Testis (tissue), 2 donors: ENCODE results near the gene MEGF6.

ENCODE experiments used
- POLR2A ChIP-seq: fragments of 450-650 bp; IDR thresholded peaks from one replicate; pipeline ENCODE4 v1.6.1; 2017; ENCODE audit warnings: antibody characterized with exemption, mild to moderate bottlenecking, moderate library complexity
- TF ChIP-seq, protein P1 (sequence below), 3 experiments: fragments of 450-650 bp in 2 of 3; fragments of 200-600 bp in 1 of 3; sonication (generic) in 1 of 3; IDR thresholded peaks; one replicate each; pipeline ENCODE4 v1.5.1; 2016 to 2019; ENCODE audit warnings: antibody characterized with exemption in 3 of 3, mild to moderate bottlenecking in 2 of 3, moderate library complexity in 1 of 3

GRCh38 chr1:3590139-3590763 lies 21.1 kb downstream of the MEGF6 start:
- TF ChIP-seq, protein P1, sequence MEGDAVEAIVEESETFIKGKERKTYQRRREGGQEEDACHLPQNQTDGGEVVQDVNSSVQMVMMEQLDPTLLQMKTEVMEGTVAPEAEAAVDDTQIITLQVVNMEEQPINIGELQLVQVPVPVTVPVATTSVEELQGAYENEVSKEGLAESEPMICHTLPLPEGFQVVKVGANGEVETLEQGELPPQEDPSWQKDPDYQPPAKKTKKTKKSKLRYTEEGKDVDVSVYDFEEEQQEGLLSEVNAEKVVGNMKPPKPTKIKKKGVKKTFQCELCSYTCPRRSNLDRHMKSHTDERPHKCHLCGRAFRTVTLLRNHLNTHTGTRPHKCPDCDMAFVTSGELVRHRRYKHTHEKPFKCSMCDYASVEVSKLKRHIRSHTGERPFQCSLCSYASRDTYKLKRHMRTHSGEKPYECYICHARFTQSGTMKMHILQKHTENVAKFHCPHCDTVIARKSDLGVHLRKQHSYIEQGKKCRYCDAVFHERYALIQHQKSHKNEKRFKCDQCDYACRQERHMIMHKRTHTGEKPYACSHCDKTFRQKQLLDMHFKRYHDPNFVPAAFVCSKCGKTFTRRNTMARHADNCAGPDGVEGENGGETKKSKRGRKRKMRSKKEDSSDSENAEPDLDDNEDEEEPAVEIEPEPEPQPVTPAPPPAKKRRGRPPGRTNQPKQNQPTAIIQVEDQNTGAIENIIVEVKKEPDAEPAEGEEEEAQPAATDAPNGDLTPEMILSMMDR (IDR thresholded peaks at IDR 0.05) = no peak
- TF ChIP-seq POLR2A = no peak
